ENCODE data around the gene KLRF2.

DNA sequence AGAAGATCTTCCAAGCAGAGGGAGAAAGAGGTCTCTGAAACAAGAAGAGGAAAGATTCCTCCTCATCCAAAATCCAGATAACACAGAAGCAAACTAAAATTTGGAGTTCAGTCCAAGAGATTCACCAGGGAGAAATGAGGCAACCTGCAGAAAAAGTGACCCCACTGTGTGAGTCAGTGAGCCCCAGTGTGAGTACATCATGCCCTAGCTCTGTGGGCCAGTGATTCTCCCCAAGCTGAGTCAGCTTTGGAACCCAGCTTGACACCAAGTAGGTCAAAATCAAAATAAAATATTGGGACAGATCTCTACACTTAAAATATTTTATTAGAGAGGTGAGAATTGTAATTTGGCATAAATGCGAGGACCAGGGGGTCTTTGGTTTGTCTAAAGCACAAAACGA lies 29.4 kb upstream of the KLRF2 start:
- TF ChIP-seq, protein P1, sequence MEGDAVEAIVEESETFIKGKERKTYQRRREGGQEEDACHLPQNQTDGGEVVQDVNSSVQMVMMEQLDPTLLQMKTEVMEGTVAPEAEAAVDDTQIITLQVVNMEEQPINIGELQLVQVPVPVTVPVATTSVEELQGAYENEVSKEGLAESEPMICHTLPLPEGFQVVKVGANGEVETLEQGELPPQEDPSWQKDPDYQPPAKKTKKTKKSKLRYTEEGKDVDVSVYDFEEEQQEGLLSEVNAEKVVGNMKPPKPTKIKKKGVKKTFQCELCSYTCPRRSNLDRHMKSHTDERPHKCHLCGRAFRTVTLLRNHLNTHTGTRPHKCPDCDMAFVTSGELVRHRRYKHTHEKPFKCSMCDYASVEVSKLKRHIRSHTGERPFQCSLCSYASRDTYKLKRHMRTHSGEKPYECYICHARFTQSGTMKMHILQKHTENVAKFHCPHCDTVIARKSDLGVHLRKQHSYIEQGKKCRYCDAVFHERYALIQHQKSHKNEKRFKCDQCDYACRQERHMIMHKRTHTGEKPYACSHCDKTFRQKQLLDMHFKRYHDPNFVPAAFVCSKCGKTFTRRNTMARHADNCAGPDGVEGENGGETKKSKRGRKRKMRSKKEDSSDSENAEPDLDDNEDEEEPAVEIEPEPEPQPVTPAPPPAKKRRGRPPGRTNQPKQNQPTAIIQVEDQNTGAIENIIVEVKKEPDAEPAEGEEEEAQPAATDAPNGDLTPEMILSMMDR (IDR thresholded peaks at IDR 0.05), result no peak
- TF ChIP-seq EP300 (IDR thresholded peaks at IDR 0.05), result no peak

Data from stomach (tissue), 4 donors.